MM.1S (cell line): ENCODE results near the gene PSMB2.

ENCODE experiments used
- DNase-seq: peaks from one replicate; pipeline ENCODE4 v3.0.0-alpha.2; 2015
- H2AFZ ChIP-seq: fragments of 300-600 bp; sonication (generic); 2 replicates; pipeline ENCODE4 v1.6.0; 2016; ENCODE audit warnings: antibody characterized with exemption, low read length
- H3F3A ChIP-seq: fragments of 300-600 bp; sonication (generic); 2 replicates; pipeline ENCODE4 v1.6.1; 2016; ENCODE audit warnings: mild to moderate bottlenecking, antibody characterized with exemption, low read length, moderate library complexity, mixed read lengths; ENCODE audit not compliant: insufficient read depth
- H3K27ac ChIP-seq: fragments of 300-600 bp; sonication (generic); 2 replicates; pipeline ENCODE4 v1.5.1; 2016; ENCODE audit warnings: mild to moderate bottlenecking, low read length
- H3K27me3 ChIP-seq: fragments of 300-600 bp; sonication (generic); replicated peaks from 2 replicates; pipeline ENCODE4 v1.6.0; 2016; ENCODE audit warnings: low read length; ENCODE audit not compliant: insufficient read depth
- H3K36me3 ChIP-seq: fragments of 300-600 bp; sonication (generic); replicated peaks from 2 replicates; pipeline ENCODE4 v1.6.1; 2016; ENCODE audit warnings: mild to moderate bottlenecking, low read length, mixed read lengths; ENCODE audit not compliant: insufficient read depth
- H3K4me1 ChIP-seq: fragments of 300-600 bp; sonication (generic); 2 replicates; pipeline ENCODE4 v1.6.1; 2016; ENCODE audit warnings: low read length, mixed read lengths
- H3K4me2 ChIP-seq: fragments of 300-600 bp; sonication (generic); 2 replicates; pipeline ENCODE4 v1.6.0; 2016; ENCODE audit warnings: low read depth, low read length
- H3K4me3 ChIP-seq: fragments of 300-600 bp; sonication (generic); 2 replicates; pipeline ENCODE4 v1.5.1; 2016; ENCODE audit warnings: low read length, mixed read lengths
- H3K79me2 ChIP-seq: fragments of 300-600 bp; sonication (generic); 2 replicates; pipeline ENCODE4 v1.6.1; 2016; ENCODE audit warnings: mixed run types, low read length, mixed read lengths
- H3K9ac ChIP-seq: fragments of 300-600 bp; sonication (generic); 2 replicates; pipeline ENCODE4 v1.6.1; 2016; ENCODE audit warnings: low read length, mixed read lengths
- H3K9me2 ChIP-seq: fragments of 300-600 bp; sonication (generic); replicated peaks from 2 replicates; pipeline ENCODE4 v1.6.1; 2016; ENCODE audit warnings: mild to moderate bottlenecking, low read length, mixed read lengths; ENCODE audit not compliant: insufficient read depth
- H3K9me3 ChIP-seq: fragments of 300-600 bp; sonication (generic); replicated peaks from 2 replicates; pipeline ENCODE4 v1.6.1; 2016; ENCODE audit warnings: mild to moderate bottlenecking, low read length, mixed read lengths; ENCODE audit not compliant: insufficient read depth
- H4K20me1 ChIP-seq: fragments of 300-600 bp; sonication (generic); 2 replicates; pipeline ENCODE4 v1.6.1; 2016; ENCODE audit warnings: mild to moderate bottlenecking, low read length, moderate library complexity, mixed read lengths; ENCODE audit not compliant: insufficient read depth
- CTCF ChIP-seq: fragments of 300-600 bp; sonication (generic); IDR thresholded peaks from 2 replicates; pipeline ENCODE4 v1.5.1; 2016; ENCODE audit warnings: antibody characterized with exemption, low read length, mixed read lengths
- EZH2 ChIP-seq: fragments of 300-600 bp; sonication (generic); optimal IDR thresholded peaks from 2 replicates; pipeline ENCODE3; 2017; ENCODE audit warnings: low read depth, mild to moderate bottlenecking, antibody characterized with exemption, low read length, mixed read lengths
- EZH2phosphoT487 ChIP-seq: fragments of 300-600 bp; sonication (generic); IDR thresholded peaks from 2 replicates; pipeline ENCODE4 v1.6.1; 2018; ENCODE audit warnings: antibody characterized with exemption, low read length

The PSMB2 gene

GRCh38 chr1:35557118-35557610 is 84.2 kb downstream of the PSMB2 start, which contains the start of gene KIAA0319L:
Gene KIAA0319L, minus strand, starts transcription at chr1:35557403. Its CDS starts 2,912 bp downstream, at chr1:35554491.
- no peaks in the 10 kb centered on the region for H4K20me1 ChIP-seq
- H3K79me2 ChIP-seq: peaks cover 39% of the 10 kb centered on the region
- peak within 1 kb of the TSS; percentile 88 for H3K4me2 ChIP-seq
- H3K4me3 ChIP-seq: peak within 1 kb of the TSS; percentile 85
- H3K9me2 ChIP-seq: no peaks in the 10 kb centered on the region
- H3K4me1 ChIP-seq: peaks cover 11% of the 10 kb centered on the region
- H2AFZ ChIP-seq: peak within 1 kb of the TSS; percentile 86
- peak within 1 kb of the TSS; percentile 88; the same call in 1 of the 2 replicates for H3K27ac ChIP-seq
- TF ChIP-seq CTCF (no peak), EZH2phosphoT487 (no peak), EZH2 (no peak)
- no peaks in the 10 kb centered on the region for H3K9me3 ChIP-seq
- peak within 1 kb of the TSS; percentile 87 for H3K9ac ChIP-seq
- peaks cover 5% of the 10 kb centered on the region; the same call in 1 of the 2 replicates for H3F3A ChIP-seq
- H3K27me3 ChIP-seq: no peaks in the 10 kb centered on the region
- H3K36me3 ChIP-seq: no peaks in the 10 kb centered on the region
- DNase-seq: peak; percentile 80

- H3K9me2 ChIP-seq: no peaks in the 10 kb centered on the region
- H3K4me3 ChIP-seq: peak overlapping the region; percentile 85
- no peaks in the 10 kb centered on the region for H3K27me3 ChIP-seq
- H3F3A ChIP-seq: peaks cover 5% of the 10 kb centered on the region; the same call in 1 of the 2 replicates
- TF ChIP-seq EZH2 (no peak), EZH2phosphoT487 (no peak), CTCF (no peak)
- H3K4me2 ChIP-seq: peak overlapping the region; percentile 88
- H3K9ac ChIP-seq: peak overlapping the region; percentile 87
- peak; percentile 48 for DNase-seq
- H4K20me1 ChIP-seq: no peaks in the 10 kb centered on the region
- peaks cover 43% of the 10 kb centered on the region for H3K79me2 ChIP-seq
- no peaks in the 10 kb centered on the region for H3K9me3 ChIP-seq
- H3K27ac ChIP-seq: peak overlapping the region; percentile 88; the same call in 1 of the 2 replicates
- H2AFZ ChIP-seq: peak overlapping the region; percentile 86
- peaks cover 11% of the 10 kb centered on the region for H3K4me1 ChIP-seq
- no peaks in the 10 kb centered on the region for H3K36me3 ChIP-seq
Observed at GRCh38 chr1:35556484-35557117, 84.7 kb downstream of the PSMB2 start.

- Histone ChIP-seq H3K4me1 (peaks cover 11% of the 10 kb centered on the region), H3K9ac (peak overlapping the region; percentile 87; the same call in 1 of the 2 replicates), H3K36me3 (no peaks in the 10 kb centered on the region), H2AFZ (no peak overlapping the region), H3K27ac (no peak overlapping the region; the same call in 1 of the 2 replicates), H3K9me3 (no peaks in the 10 kb centered on the region), H3K27me3 (no peaks in the 10 kb centered on the region), H3F3A (peaks cover 5% of the 10 kb centered on the region; the same call in 1 of the 2 replicates), H3K4me3 (peak overlapping the region; percentile 85), H4K20me1 (no peaks in the 10 kb centered on the region), H3K79me2 (peaks cover 43% of the 10 kb centered on the region), H3K9me2 (no peaks in the 10 kb centered on the region), H3K4me2 (peak overlapping the region; percentile 88)
- TF ChIP-seq CTCF: no peak
- no peak for TF ChIP-seq EZH2
- no peak for TF ChIP-seq EZH2phosphoT487
- no peak for DNase-seq
Observed at GRCh38 chr1:35555601-35556477, 85.5 kb downstream of the PSMB2 start.
